GM04504 (cell line): ENCODE data around the gene GLE1.
"Not testable (repeated sequence)": the region's sequence is repeated elsewhere in the genome, so short reads cannot be mapped to it uniquely, and the experiment has no call there.

ENCODE experiments used
- DNase-seq: peaks from one replicate; pipeline ENCODE4 v3.0.0-alpha.2; 2012; ENCODE audit warnings: low read depth

GLE1 gene

DNA sequence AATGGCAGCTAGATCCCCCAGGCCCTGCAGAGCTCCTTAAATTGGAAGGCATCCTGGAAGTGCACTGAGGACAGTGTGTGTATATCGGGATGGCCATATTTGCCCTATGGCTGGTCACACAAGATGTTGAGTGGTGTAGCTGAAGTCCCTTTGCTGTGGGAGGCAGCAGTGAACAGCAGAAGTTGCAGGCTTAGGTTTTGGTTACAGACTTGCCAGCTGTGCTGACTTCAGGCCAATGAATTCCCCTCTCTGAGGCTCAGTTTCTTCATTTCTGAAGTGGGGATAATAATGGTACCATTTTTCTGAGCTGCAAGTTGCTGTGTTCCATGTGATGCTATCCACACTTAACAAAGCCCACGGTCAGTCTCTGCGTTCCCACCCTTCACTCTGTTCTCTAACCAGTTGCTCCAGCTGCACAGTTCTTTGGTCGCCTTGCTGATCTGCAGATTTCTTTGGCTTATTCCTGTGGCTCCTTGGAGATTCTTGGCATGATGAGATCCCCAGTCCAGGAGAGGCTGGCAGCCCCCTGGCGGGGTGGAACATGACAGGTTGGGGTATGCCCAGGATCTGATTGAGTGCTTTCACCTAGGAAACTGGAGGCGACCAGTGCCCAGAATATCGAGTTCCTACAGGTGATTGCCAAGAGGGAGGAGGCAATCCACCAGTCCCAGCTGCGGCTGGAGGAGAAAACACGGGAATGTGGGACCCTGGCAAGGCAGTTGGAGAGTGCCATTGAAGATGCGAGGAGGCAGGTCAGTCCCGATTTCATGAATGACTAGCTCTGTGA is 6.5 kb upstream of the GLE1 start:
- DNase-seq, result no peak

DNA sequence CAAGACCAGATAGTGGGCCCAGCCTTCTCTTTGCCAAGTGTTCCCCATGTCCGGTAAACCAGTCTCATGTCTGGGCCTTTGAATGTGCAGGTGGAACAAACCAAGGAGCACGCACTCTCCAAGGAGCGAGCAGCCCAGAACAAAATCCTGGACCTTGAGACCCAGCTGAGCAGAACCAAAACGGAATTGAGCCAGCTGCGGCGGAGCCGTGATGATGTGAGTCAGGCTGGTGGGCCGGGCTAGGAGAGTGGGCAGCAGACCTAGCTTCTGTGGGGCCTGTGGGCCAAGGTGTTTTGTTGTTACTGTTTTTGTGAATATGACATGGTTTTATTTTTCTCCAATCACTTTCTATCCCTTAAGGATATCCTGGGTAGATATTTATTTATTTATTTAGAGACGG is 5.6 kb upstream of the GLE1 start:
- DNase-seq, result no peak

DNA sequence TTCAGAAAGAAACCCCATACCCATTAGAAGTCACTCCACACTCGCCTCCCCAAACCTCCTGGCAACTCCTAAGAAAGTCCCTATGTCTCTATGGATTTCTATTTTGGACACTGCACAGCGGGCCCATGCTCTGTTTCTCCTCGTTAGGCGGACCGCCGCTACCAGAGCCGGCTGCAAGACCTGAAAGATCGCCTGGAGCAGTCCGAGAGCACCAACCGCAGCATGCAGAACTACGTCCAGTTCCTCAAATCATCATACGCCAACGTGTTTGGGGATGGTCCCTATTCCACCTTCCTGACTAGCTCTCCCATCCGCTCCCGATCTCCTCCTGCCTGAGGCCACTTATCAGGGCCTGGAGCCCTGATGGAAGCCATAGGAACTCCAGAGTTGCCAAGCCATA is 4.6 kb upstream of the GLE1 start:
- DNase-seq, result no peak

DNA sequence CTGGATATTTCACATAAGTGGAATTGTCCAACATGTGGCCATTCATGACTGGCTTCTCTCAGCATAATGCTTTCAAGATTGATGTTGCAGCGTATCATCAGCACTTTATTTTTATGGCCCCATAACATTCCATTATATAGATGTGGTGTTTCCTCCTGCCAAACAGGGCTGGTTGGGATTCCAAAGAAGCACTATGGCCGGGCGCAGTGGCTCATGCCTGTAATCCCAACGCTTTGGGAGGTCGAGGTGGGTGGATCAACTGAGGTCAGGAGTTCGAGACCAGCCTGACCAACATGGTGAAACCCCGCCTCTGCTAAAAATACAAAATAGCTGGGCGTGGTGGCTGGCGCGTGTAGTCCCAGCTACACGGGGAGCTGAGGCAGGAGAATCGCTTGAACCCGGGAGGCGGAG is 1.1 kb upstream of the GLE1 start:
- peak; percentile 81 for DNase-seq

DNA sequence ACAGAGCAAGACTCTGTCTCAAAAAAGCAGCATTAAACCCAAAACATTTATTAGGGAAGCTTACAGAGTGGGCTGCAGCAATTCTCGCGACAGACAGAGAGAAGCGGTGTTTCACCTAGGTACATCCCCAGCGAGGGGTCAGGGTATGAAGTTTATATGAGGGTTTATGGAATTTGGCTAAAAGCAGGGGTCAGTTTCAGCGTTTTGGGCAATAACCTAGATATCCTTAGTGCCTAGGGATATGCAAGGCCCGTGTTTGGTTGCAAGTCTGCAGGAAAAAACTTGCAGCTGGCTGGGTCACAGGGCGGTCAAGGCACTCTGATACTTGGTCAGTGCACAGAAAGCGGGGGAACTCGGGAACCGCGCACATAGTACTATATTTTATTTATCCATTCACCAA is 649 bp upstream of the GLE1 start:
- no peak for DNase-seq

DNA sequence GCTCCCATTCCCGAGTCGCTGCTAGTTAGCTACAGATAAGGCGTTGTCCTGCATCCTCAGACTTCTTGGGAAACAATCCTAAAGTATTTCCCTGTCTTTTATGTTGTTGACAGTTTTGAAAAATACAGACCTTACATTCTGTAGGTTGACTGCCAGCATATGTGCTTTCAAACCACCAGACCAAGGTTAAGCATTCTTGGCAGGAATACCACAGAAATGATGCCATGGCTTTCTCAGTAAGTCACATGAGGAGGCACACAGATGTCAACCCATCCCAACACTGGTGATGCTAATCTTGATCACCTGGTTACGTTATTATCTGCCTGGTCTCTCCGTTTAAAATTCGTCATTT is 871 bp downstream of the GLE1 start:
- no peak for DNase-seq

DNA sequence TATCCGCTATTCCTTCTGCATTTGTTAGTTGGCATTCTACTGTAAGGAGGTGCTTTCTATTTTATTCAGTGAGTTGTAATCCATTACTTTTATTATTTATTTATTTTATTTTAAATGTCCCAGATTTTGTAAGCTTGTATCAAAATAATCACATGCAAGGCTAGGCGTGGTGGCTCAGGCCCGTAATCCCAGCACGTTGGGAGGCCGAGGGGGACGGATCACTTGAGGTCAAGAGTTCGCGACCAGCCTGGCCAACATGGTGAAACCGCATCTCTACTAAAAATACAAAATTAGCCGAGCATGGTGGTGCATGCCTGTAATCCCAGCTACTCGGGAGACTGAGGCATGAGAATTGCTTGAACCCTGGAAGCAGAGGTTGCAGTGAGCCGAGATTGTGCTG is 1.4 kb downstream of the GLE1 start:
- not testable (repeated sequence) for DNase-seq

DNA sequence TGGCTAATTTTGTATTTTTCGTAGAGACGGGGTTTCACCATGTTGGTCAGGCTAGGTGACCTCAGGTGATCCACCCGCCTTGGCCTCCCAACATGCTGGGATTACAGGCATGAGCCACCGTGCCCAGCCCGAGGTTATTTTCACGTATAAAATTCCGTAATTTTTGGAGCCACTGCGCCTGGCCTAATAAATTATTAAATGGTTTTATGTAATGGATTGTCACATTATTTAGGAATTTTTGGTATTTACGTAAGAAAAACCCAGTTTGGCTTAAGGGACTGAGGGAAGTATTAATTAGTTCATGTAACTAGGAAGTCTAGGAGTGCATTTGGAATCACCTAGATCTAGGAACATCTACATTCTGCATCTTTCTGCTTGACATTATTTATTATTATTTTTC is 8.3 kb downstream of the GLE1 start:
- DNase-seq, result no peak

DNA sequence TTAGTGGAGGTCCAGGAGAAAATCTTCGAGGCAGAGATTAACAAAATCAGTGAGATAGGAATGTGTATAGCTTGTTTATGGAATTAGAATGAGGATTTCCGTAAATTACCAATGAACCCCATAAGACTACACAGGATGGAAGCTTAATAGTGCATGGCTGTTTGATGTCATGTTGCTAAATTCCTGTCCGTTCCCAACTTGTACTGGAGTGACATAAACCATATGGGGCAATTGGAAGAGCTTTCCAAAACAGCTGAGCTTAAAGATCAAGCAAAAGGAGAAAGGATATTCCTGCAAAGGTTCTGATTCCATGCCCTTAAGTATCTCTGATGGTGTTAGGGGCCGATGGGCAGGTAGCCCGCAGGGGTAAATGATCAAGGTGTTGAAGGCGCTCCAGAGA is 17.4 kb downstream of the GLE1 start:
- DNase-seq, result no peak

DNA sequence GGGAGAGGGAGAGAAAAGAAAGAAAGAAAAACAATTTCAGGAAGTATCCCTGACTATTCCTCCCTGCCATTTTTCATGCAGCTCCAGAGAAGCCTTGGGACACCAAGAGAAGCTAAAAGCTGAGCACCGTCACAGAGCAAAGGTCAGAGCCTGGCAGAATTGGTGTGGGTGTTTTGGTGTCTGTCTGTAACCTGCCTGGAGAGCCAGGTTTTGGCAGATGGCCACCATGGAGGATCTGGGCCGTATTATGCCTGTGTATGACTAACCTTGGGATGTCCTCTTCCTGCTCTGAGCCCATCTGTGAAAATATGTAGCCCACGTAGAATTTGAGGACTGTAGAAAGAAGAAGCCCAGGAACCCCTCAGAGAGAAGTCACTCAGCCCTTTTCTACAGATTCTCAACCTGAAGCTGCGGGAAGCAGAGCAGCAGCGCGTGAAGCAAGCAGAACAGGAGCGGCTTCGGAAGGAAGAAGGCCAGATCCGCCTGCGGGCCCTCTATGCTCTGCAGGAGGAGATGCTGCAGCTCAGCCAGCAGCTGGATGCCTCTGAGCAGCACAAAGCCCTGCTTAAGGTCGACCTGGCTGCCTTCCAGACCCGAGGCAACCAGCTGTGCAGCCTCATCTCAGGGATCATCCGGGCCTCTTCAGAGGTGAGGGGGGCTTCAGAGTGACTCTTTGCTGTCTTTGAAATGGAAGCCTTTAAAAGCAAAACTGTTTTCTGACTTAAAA is 18.8 kb downstream of the GLE1 start:
- no peak for DNase-seq

DNA sequence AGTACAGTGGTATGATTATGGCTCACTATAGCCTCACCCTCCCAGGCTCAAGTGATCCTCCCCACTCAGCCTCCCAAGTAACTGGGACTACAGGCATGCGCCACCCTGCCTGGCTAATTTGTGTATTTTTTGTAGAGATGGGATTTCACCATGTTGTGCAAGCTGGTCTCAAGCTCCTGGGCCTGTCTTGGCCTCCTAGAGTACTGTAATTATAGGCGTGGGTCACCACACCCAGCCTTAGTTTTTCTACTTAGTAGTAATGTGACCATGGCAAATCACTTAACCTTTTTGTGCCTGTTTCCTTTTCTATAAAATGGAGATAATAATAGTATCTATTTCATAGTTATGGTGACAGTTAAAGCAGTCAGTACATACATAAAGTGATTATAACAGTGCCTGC is 22.2 kb downstream of the GLE1 start:
- DNase-seq, result no peak

DNA sequence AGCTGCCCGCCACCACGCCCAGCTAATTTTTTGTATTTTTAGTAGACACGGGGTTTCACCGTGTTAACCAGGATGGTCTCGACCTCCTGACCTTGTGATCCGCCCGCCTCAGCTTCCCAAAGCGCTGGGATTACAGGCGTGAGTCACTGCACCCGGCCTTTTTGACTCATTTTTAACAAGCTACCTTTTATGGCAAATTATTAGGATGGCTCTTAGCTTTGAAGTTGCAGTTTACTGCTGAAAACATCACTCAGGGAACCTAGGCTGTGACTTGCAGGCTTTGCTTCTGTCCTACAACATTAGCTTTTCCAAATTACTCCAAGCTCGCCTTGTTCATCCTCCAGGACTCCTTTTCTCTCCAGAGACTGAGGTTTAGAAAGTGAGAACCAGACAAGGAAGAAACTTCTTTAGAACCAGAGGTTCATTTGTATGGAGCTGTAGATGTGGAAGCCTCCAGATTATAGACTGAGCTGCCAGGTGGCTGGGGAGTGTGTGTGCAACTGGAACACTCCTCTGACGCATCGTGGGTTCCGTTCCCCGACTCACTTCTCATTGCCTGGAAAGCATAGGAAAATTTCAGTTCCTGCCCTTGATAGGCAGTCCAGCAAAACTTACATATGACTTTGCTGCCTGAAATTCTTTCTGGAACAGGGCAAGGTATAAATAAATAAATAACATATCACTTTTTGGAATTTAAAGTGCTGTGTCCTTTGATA is 24.1 kb downstream of the GLE1 start:
- no peak for DNase-seq

DNA sequence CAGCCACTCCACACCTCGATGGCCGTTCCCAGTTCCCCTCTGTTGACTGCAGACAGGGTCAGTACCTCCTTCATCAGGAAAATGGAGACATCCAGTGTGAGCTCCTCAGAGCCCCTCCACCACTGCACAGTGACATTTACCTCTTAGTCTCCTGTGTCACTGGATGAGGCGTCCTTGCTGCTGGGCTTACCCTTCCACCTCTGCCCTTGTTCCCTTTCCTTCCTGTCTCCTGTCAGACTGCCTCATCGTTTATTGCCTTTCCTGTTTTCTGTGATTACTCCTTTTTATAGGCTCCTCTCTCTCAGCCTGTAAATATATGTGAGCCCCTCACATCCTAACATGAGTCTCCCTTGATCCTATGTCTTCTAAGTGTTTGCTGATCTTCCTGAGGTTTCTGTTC is 24.7 kb downstream of the GLE1 start:
- no peak for DNase-seq

DNA sequence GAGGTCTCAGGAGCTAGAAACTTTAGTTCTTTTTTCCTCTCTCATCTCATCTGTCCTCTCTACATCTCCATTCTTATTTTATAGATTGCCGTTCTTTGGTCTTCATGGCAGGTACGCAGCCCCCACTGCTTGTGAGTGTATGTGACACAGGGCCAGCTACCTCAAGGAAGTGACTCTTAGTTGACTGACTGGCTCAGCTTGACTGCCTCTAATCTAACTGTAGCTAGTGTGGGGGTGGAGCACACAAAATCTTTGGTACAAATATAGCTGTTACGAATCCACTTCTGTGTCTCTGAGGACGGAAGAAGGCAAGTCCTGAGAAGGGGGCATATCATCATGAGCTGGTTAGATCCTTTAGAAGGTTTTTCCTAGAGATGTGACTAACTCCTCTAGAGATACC is 28.1 kb downstream of the GLE1 start:
- DNase-seq, result no peak

DNA sequence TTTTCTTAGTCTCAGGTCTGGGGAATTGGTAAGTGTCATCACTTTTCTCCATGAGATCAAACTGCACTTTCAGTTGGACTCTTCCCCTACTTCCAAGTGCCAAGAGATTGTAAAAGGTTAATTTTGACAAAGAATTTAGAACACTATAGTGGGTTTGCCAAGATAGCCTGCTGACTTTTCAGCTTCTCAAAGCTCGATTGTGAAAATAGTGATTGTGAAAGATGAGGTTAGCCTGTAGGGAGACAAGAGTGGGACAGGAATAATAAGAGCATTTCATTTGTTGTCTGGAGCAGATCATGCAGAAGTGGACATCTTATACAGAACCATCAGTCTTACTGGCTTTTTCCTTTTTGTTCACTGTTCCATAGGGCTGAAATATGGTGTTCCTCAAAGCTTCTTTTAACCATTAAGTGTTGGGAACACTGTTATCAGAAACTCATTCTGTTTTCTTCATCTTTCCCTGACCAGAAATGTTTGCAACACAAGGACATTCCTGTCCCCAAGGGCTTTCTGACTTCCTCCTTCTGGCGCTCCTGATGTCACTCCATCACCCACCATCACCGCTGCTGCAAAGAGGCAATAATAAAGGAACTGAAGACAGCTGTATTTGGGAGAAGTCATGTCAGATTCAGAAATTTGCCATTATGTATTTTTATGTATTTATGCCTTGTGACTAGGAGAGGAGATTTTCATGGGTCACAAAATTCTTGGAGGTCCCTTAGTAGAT is 36.3 kb downstream of the GLE1 start:
- DNase-seq, result no peak

DNA sequence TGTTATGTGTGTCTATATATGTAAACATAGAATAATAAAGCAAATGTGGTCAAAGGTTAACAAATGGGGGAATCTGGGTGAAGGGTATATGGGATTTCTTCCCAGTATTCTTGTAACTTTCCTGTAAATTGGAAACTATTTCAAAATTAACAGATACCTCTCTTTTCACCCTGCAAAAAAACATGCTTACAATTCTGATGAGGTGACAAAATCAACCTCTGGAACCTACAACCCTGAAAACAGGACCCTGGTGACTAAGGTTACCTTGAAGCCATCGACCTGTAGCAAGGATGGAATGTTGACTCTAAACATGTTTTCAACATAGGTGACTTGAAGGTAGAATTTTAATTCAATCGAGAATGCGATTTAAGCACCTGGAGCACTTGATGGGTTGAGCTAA is 42.0 kb downstream of the GLE1 start:
- no peak for DNase-seq

DNA sequence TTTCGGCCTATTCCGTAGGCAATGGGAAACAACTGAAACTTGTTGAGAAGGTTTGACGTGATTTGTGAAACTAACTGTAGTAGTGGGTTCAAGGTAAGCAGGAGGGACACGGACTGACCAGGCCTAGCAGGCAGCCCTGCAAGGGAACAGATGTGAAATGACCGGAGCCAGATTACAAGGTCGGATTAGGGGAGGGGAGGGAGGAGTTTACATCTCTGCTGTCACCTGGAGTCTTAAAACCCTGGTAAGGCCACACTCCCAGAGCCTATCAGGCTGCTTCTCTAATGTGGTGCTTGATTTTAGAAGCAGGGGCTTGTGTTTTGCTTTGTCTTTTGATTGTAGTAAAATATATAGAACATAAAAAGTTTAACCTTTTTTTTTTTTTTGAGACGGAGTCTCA is 44.4 kb downstream of the GLE1 start:
- DNase-seq, result no peak

DNA sequence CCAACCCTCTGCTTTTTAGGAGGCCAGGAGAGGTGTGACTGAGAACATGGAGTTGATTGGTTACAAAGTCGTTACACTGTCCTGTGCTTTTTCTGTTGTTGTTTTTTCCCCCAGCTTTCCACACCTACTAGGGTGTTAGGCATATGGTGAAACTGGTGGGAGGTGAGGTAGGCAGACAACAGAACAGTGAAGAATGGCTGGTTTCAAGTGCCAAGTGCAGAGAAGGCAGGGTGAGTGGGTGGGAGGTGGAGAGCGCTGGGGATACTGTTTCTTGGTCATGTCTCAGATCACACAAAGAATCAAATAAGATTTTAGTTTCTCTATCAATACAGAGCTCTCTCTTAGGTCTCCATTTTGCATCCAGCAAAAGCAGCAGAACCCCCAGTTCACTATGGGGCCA is 45.7 kb downstream of the GLE1 start:
- DNase-seq, result no peak

DNA sequence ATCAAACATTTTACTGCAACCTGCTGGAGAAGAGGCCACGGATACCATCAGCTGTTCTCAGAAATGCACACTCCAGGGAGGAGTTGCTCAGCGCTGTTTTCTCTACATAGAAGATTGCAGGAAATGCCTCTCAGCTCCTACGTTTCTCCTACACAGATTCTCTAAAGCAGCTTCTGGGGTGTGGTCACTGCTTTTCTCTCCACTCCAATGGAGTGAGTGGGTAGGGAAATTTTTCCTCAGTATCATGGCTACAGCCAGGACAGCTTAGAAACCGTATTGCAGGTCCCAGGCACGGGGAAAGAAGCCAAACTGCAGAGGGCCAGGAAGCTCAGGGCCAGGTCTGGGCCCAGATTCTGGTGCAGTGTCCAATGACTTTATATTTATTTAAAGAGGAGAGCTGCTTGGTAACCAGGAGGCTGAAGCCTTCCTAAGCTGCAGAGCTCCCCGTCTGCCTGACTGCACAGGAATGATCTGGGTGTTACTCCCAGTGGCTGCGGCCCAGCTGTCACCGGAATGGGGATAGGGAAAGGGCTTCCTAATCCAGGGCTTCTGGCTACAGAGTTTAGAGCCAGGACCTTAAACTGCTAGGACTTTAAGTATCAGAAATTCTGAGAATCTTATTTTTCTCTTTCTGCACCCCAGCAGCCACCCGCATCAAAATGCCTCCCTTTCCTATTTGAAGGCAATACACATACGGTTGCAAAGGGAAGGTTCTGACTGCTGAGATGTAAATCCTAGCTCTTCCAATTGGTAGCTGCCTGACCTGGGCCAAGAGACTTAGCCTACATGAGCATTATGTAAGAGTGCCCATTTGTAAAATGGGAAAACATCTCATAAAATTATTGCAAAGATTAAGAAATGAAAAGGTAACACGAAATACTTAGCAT is 46.5 kb downstream of the GLE1 start:
- no peak for DNase-seq

DNA sequence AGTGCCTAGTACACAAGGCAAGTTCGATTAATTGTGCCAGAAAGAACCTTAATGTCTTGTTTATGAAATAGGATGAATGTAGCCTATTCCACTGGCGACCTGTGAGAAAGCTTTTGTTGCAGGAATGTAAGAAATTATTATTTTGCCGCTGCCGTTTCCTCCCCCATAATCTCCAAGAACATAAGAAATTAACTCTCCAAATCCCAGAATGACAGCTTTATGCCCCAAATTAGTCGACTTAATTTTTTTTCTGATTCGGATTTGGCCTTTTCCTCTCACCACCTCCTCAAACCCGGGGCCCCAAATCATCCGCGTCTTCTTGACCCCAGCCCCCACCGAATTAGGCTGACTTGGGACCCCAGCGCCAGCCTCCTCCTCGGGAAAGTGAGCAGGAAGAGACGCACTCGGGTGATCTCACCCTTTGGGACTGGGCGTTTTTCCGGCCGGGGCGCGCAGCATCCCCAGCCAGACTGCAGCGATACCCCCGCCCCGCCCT is 47.2 kb downstream of the GLE1 start:
- no peak for DNase-seq

DNA sequence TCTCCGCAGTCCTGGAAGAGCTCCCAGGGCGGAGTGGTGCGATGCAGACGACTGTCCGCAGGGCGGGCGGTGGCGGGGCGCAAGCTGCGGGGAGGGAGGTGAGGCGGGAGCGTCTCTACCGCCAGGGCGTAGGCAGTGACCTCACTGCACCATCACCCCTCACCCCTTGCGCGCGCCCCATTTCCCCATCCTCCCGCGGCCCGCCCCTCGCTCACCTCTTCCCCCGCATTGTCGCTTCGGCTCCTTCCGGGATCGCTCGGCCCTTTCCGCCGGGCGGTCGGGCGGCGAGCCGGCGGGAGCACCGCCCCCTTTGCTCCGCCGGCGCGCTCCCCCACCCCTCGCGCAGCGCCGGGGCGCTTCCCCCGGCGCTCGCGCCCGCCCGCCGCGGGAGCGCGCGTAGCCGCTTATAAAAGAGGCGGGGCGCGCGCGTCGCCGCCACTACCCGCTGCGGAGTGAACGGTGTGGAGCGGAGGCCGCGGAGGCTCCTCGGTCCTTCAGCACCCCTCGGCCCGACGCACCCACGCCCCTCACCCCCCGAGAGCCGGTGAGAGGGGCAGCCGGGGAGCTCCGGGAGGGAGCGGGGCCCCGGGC is 47.7 kb downstream of the GLE1 start, which contains the start of gene SPTAN1:
SPTAN1 (plus strand) TSS at position 435 of the 591 bp plus-strand sequence. CDS start 14,154 bp downstream, outside the sequence.
- DNase-seq, result peak; percentile 87
